Endometrial microvascular endothelial cells (primary cell): ENCODE results near the gene CYSLTR1. TPM values are rescaled to one million over a fixed set of nuclear protein-coding genes. Genes with fewer than 3 reads are reported as not detected.
"Not testable (repeated sequence)": the region's sequence is repeated elsewhere in the genome, so short reads cannot be mapped to it uniquely, and the experiment has no call there.

Source experiments
- in situ Hi-C: cut with HindIII; loops from 2 replicates; pipeline ENCODE4 v1.10.0; 2017; ENCODE audit warnings: low sequenced_read_pairs, low pct_unique_long_range_greater_than_20kb; ENCODE audit errors: inconsistent ontology term
- total RNA-seq: library from RNA; depleted of rRNA; stranded (reverse); fragments of >200 nt; gene quantifications from one replicate; pipeline ENCODE4 v1.2.3, GENCODE V29; 2015; ENCODE audit errors: inconsistent ontology term

The CYSLTR1 gene
- total RNA-seq = not detected

- in situ Hi-C loops = no loop called here
These were observed at the start of gene CYSLTR1 for GRCh38 chrX:78327370-78328086. Gene CYSLTR1 (minus strand): TSS chrX:78327611. CDS start chrX:78273746, 53,865 bp downstream.

- in situ Hi-C loops = no loop called here
These were observed 49.8 kb upstream of the CYSLTR1 start for GRCh38 chrX:78377186-78377585.

- in situ Hi-C loops = no loop called here
These were observed 48.5 kb upstream of the CYSLTR1 start for GRCh38 chrX:78375894-78376293.

- in situ Hi-C loops = no loop called here
These were observed 39.2 kb upstream of the CYSLTR1 start for GRCh38 chrX:78366576-78366975.

- in situ Hi-C loops = no loop called here
These were observed 30.1 kb upstream of the CYSLTR1 start for GRCh38 chrX:78357342-78358055.

GRCh38 chrX:78333521-78333920, 6.1 kb upstream of the CYSLTR1 start:
- in situ Hi-C loops = no loop called here

GRCh38 chrX:78331708-78332107, 4.3 kb upstream of the CYSLTR1 start:
- in situ Hi-C loops = no loop called here

- in situ Hi-C loops = no loop called here
These were observed 3.1 kb upstream of the CYSLTR1 start for GRCh38 chrX:78330540-78330939.

GRCh38 chrX:78330068-78330467, 2.7 kb upstream of the CYSLTR1 start:
- in situ Hi-C loops = no loop called here

GRCh38 chrX:78329486-78329885, 2.1 kb upstream of the CYSLTR1 start:
- in situ Hi-C loops = no loop called here

- in situ Hi-C loops = no loop called here
These were observed 1.0 kb downstream of the CYSLTR1 start for GRCh38 chrX:78326401-78326800.

GRCh38 chrX:78322863-78323262, 4.5 kb downstream of the CYSLTR1 start:
- in situ Hi-C loops = no loop called here

- in situ Hi-C loops = no loop called here
These were observed 5.6 kb downstream of the CYSLTR1 start for GRCh38 chrX:78321809-78322208.

GRCh38 chrX:78316265-78316664, 11.1 kb downstream of the CYSLTR1 start:
- in situ Hi-C loops = no loop called here

- in situ Hi-C loops = no loop called here
These were observed 11.7 kb downstream of the CYSLTR1 start for GRCh38 chrX:78315745-78316144.

- in situ Hi-C loops = no loop called here
These were observed 12.8 kb downstream of the CYSLTR1 start for GRCh38 chrX:78314561-78314960.

- in situ Hi-C loops = no loop called here
These were observed 13.9 kb downstream of the CYSLTR1 start for GRCh38 chrX:78313526-78313925.

- in situ Hi-C loops = no loop called here
These were observed 19.7 kb downstream of the CYSLTR1 start for GRCh38 chrX:78307665-78308064.

- in situ Hi-C loops = no loop called here
These were observed 24.3 kb downstream of the CYSLTR1 start for GRCh38 chrX:78303086-78303485.

- in situ Hi-C loops = not testable (repeated sequence)
These were observed 26.5 kb downstream of the CYSLTR1 start for GRCh38 chrX:78300933-78301332.
